ENCODE results near the gene OR51D1. TPM values are rescaled to one million over a fixed set of nuclear protein-coding genes. Genes with fewer than 3 reads are reported as not detected.

The OR51D1 gene
- total and polyA plus RNA-seq, 2 experiments from 2014 or later: not detected

GRCh38 chr11:4662876-4663275 is 25.6 kb downstream of the OR51D1 start:
- no peak overlapping the region for H3K4me2 ChIP-seq
- H2AFZ ChIP-seq: no peak overlapping the region
- no peak for TF ChIP-seq EZH2 (IDR thresholded peaks at IDR 0.05; ENCODE audit: borderline replicate concordance)
- no peak for TF ChIP-seq CTCF (IDR thresholded peaks at IDR 0.05; ENCODE audit: poor library complexity)
- TF ChIP-seq EZH2phosphoT487 (IDR thresholded peaks at IDR 0.05; ENCODE audit: low read depth, severe bottlenecking, unreplicated experiment): no peak
- no peaks in the 10 kb centered on the region for H3K79me2 ChIP-seq
- H3K36me3 ChIP-seq (replicated peaks; ENCODE audit: insufficient read depth, low read depth): no peaks in the 10 kb centered on the region
- H3K9me3 ChIP-seq (ENCODE audit: low read depth): no peaks in the 10 kb centered on the region
- no peak for DNase-seq (ENCODE audit: low spot score)
- no peaks in the 10 kb centered on the region for H3K27me3 ChIP-seq
- no peak overlapping the region for H3K27ac ChIP-seq
- H3K9me2 ChIP-seq (replicated peaks; ENCODE audit: insufficient read depth): no peaks in the 10 kb centered on the region
- no peak overlapping the region for H3K4me3 ChIP-seq
- 80% methylated on average over 6 of the region's 6 CpGs for WGBS (ENCODE audit: low lambda C conversion rate, missing lambda C conversion rate)
- H4K20me1 ChIP-seq (ENCODE audit: insufficient read depth, poor library complexity, severe bottlenecking): no peaks in the 10 kb centered on the region
- peaks cover 7% of the 10 kb centered on the region for H3K4me1 ChIP-seq (ENCODE audit: insufficient read depth)

GRCh38 chr11:4664183-4664582 is 26.9 kb downstream of the OR51D1 start:
- Histone ChIP-seq H3K79me2 (no peaks in the 10 kb centered on the region), H3K27me3 (no peaks in the 10 kb centered on the region), H3K4me3 (no peak overlapping the region), H3K36me3 (replicated peaks; ENCODE audit: insufficient read depth, low read depth) (no peaks in the 10 kb centered on the region), H2AFZ (no peak overlapping the region), H3K9me2 (replicated peaks; ENCODE audit: insufficient read depth) (no peaks in the 10 kb centered on the region), H4K20me1 (ENCODE audit: insufficient read depth, poor library complexity, severe bottlenecking) (no peaks in the 10 kb centered on the region), H3K9me3 (ENCODE audit: low read depth) (no peaks in the 10 kb centered on the region), H3K4me1 (ENCODE audit: insufficient read depth) (peaks cover 5% of the 10 kb centered on the region), H3K27ac (no peak overlapping the region), H3K4me2 (no peak overlapping the region)
- 86% methylated on average over 3 of the region's 3 CpGs for WGBS (ENCODE audit: low lambda C conversion rate, missing lambda C conversion rate)
- no peak for TF ChIP-seq EZH2phosphoT487 (IDR thresholded peaks at IDR 0.05; ENCODE audit: low read depth, severe bottlenecking, unreplicated experiment)
- TF ChIP-seq EZH2 (IDR thresholded peaks at IDR 0.05; ENCODE audit: borderline replicate concordance): no peak
- no peak for TF ChIP-seq CTCF (IDR thresholded peaks at IDR 0.05; ENCODE audit: poor library complexity)
- no peak for DNase-seq (ENCODE audit: low spot score)

DNA sequence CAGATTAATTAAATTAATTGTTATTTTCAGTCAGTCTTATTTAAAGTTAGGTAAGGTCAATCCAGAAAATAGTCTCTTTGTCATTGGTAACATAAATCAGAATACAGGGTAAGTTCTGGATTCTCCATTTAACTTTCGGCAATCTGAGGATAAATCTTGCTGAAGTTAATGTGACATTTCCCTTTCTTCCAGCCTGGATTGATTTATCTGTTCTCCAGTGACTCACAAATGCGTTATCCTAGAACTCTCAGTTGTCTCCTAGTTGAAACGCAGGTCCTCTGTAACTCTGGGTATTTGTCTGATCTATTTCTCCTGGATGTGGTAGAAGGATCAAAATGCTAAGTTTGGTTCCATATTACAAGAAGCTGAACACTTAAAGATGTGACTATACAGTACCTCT is 27.5 kb downstream of the OR51D1 start:
- no peaks in the 10 kb centered on the region for H3K9me3 ChIP-seq (ENCODE audit: low read depth)
- no peak overlapping the region for H3K4me2 ChIP-seq
- no peak overlapping the region for H3K27ac ChIP-seq
- no peaks in the 10 kb centered on the region for H3K4me1 ChIP-seq (ENCODE audit: insufficient read depth)
- TF ChIP-seq CTCF (IDR thresholded peaks at IDR 0.05; ENCODE audit: poor library complexity) (no peak), EZH2 (IDR thresholded peaks at IDR 0.05; ENCODE audit: borderline replicate concordance) (no peak), EZH2phosphoT487 (IDR thresholded peaks at IDR 0.05; ENCODE audit: low read depth, severe bottlenecking, unreplicated experiment) (no peak)
- no peak overlapping the region for H3K4me3 ChIP-seq
- H3K36me3 ChIP-seq (replicated peaks; ENCODE audit: insufficient read depth, low read depth): no peaks in the 10 kb centered on the region
- no peak for DNase-seq (ENCODE audit: low spot score)
- no peak overlapping the region for H2AFZ ChIP-seq
- no peaks in the 10 kb centered on the region for H3K9me2 ChIP-seq (replicated peaks; ENCODE audit: insufficient read depth)
- WGBS (ENCODE audit: low lambda C conversion rate, missing lambda C conversion rate): 66% methylated on average over 3 of the region's 3 CpGs
- no peaks in the 10 kb centered on the region for H3K79me2 ChIP-seq
- H3K27me3 ChIP-seq: no peaks in the 10 kb centered on the region
- H4K20me1 ChIP-seq (ENCODE audit: insufficient read depth, poor library complexity, severe bottlenecking): no peaks in the 10 kb centered on the region

GRCh38 chr11:4665424-4665823 is 28.1 kb downstream of the OR51D1 start:
- Histone ChIP-seq H3K9me3 (ENCODE audit: low read depth) (no peaks in the 10 kb centered on the region), H3K36me3 (replicated peaks; ENCODE audit: insufficient read depth, low read depth) (no peaks in the 10 kb centered on the region), H4K20me1 (ENCODE audit: insufficient read depth, poor library complexity, severe bottlenecking) (no peaks in the 10 kb centered on the region), H3K79me2 (no peaks in the 10 kb centered on the region), H3K27me3 (no peaks in the 10 kb centered on the region), H3K9me2 (replicated peaks; ENCODE audit: insufficient read depth) (no peaks in the 10 kb centered on the region), H3K4me1 (ENCODE audit: insufficient read depth) (no peaks in the 10 kb centered on the region), H2AFZ (no peak overlapping the region), H3K4me2 (no peak overlapping the region), H3K4me3 (no peak overlapping the region), H3K27ac (no peak overlapping the region)
- WGBS (ENCODE audit: low lambda C conversion rate, missing lambda C conversion rate): 77% methylated on average over 2 of the region's 2 CpGs
- no peak for DNase-seq (ENCODE audit: low spot score)
- TF ChIP-seq EZH2 (IDR thresholded peaks at IDR 0.05; ENCODE audit: borderline replicate concordance) (no peak), CTCF (IDR thresholded peaks at IDR 0.05; ENCODE audit: poor library complexity) (no peak), EZH2phosphoT487 (IDR thresholded peaks at IDR 0.05; ENCODE audit: low read depth, severe bottlenecking, unreplicated experiment) (no peak)

Data from hepatocyte (in vitro differentiated cells).